Ecto neural progenitor cell (in vitro differentiated cells): ENCODE results near the gene SPOCK1.

Experiments
- DNase-seq: peaks from one replicate; pipeline ENCODE4 v3.0.0-alpha.2; 2018; ENCODE audit warnings: low spot score

SPOCK1 gene

DNA sequence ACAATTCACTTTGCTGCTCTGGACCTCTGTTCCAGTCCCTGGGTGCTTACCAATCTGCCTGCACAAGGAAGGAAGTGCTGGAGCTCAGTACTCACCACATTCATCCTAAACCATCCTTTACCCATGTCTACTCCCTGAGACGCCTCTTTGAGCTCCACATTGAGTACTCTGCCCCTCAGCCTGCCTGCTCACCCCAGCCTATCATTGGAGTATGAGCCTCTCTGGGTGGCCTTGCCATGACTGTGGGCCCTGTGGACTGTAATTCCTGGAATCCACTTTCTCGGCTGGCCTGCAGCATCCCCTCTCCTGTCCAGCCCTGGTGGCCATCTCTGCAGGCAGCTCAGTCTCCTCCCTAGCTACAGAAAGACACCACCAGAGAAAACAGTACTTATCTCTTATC, 428.6 kb downstream of the SPOCK1 start:
- no peak for DNase-seq

DNA sequence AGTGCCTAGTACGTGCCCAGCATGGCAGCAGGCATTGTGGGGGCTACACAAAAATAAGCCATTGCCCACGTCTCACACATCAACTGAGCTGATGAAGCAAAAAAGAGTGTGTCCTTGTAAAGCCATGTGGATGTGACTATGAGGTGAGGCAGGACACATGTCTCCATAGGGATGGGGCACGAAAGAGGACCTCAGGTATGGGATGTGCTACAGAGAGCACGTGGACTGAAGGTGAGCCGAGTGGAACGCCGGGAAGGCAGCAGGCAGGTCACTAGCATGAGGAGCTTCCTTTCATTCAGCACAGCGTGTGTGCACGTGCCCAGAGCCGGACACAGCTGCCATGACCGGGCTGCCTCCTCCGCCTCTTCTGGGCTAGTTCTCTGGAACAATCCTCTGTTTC, 429.8 kb downstream of the SPOCK1 start:
- DNase-seq, result no peak

DNA sequence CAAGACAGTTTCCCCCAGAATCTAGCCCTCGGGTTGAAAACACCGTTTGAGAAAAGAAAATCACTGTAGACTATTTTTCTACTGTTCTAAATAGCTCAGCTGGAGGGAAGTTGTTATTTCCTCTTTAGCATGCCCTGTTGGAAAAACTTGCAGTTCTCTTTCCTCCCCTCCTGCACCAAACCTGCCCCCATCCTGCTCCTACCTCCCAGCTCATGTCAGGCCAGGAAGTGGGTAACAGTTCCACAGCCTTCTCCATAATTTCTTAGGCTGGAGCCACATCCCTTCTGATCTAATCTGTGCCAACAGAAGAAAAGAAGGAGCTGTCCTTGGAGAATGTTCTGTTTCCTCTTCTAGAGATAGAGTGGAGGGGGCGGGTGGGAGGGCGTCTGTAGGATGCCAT, 437.7 kb downstream of the SPOCK1 start:
- DNase-seq, result no peak

DNA sequence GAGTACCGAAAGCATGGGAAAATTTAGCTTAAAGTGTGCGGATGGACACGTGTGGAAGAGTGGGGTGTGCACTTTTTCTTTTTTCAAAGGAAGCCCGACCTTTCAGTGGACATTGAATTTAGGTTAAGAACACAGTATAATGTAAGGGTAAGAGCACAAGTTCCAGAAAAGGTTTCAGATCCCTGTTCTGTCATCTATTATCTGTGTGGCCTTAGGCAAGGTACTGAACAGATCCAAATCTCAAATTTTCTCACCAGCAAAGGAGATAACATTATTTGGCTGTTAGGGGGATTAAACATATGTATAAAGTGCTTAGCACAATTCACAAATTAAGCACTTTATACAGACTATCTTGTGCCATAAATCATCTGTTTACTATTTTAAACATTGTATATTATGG, 441.0 kb downstream of the SPOCK1 start:
- no peak for DNase-seq

DNA sequence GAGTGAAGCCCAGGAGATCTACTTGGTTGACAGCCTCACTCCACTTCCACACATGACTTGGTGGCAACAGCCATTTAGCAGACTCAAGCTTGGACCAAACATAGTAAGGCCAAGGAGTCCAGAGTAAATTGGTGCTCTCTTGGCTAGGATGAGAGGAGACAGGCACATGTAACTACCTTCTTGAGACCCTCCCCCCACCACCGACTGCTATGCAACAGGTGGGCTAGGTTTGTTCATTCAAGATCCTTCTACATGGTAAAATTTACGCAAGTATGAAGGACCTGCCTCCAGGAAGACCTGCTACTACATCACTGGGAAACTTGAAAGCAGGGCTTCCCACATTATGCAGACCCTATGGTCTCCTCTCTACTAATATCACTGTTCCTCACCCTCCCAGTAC, 442.4 kb downstream of the SPOCK1 start:
- no peak for DNase-seq

DNA sequence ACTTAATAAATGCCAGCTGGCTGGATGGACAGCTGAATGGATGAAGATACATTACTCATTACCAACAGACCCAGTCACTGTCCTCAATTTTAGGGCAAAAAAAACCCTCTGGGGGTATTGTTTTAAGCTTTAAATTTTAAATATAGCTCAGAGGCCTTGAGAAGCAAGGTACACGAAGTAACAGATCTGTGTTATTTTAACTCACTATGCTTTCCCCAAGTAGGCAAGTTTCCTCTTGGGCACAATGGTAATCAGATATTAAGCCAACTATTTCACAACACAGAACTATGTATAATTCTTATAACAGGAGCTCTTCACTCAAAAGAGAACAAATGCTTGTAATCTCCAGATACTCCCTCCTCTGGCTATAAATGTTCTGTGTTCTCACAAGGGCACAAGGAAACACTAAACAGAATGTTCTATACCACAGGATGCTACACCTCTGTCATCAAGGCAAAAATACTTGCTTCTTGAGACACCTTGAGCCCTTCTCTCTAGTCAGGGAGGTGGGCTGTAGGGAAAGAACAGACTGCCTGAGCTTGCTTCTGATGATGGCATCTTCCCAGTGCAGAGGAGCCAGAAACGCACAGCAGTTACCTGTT, 443.8 kb downstream of the SPOCK1 start:
- no peak for DNase-seq

DNA sequence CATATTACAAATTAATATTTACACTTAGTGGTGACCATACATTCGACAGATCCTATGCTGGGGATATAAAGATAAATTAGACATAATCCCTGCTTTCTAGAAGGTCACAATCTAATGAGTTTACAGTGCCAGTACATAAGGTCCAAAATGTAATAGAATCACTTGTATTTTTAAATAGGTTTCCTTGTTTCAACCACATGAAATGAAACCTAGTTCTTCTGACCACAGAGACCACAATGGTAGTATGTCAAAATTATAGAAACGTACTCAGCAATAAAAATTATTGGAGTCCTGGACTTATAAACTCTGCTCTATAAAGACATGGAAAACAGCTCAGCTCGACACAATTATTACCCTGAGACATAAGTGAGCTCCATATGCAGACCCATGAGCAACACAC, 444.3 kb downstream of the SPOCK1 start:
- DNase-seq, result no peak

DNA sequence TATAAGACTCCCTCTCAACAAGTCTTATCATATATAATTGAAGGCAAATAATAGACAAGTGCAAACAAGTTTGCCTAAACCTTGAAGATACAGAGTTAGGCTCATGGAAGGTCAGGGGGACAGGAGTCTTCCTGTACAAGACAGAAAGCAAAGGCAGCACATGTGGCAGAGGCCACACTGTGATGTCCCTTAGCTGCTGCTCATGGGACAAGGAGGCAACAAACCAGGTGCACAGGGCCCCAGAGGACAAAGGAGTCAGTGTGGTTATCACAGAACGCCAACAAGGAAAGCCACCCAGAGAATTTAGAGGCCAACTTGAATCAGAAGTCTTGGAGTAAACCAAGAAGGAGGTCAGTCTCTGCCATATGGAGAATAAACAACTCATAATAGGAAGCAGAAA, 444.8 kb downstream of the SPOCK1 start:
- no peak for DNase-seq

DNA sequence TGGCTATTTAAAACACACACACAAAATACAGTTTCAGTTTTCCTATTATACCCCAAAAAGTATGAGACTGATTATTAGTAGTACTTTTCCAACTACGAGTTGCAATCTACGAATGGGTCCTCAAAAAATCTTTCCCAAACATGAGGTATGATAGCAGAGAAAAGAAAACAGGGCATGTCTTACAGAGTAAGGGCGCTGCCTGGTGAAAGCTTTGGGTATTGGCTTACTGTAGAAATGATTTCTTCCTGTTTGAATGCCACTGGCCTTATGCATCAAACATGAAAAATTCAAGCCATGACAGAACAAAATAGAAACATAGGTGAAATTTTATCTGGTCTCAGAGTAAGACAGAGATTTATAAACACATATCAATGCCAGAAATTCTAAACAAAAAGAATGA, 448.0 kb downstream of the SPOCK1 start:
- no peak for DNase-seq

DNA sequence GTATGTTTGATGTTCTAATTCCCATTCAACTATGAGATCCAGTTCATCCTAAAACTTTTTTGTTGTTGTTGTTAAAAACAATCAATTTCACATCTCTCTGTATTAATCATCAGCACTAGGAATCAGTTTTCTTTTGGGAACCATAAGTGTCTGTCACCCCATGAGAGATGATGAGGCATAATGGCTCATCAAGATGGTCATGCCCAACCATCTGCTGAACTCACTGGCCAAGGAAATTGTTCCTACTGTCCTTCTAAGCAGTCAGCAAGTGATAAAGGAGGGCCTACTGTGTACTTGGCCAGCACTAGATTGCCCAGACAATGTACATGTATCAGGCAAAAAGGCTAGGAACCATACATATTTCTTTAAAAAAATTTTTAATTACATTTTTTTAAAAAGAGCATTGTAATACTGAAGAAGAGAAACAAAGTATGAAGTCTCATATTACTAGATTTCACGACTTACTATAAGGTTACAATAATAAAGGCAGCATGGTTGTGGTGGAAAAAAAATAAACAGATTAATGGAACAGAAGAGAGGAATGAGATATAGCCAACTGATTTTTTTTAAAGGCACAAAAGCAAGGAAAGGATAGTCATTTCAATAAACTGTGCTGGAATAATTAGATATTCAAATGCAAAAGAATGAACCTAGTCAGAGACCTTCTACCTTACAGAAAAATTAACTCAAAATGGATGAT, 458.3 kb downstream of the SPOCK1 start:
- no peak for DNase-seq

DNA sequence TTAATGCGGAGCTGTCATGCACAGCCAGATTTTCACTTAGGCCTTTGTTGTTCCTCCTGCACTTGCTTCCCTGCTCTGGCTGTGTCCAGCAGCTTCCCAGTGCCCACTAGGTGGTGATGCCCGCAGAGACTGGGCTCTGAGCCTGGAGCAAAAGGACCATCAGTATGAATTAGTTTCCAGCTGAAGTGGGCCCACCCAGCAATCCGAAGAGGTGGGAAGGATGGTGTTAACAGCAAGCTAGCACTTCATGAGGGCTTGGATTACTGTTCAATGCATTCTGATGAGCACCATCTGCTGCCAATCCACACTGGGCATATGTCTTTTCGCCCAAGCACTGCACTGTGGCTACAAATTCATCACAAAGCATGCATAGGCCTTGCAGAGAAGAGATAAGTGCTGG, 459.1 kb downstream of the SPOCK1 start:
- no peak for DNase-seq

DNA sequence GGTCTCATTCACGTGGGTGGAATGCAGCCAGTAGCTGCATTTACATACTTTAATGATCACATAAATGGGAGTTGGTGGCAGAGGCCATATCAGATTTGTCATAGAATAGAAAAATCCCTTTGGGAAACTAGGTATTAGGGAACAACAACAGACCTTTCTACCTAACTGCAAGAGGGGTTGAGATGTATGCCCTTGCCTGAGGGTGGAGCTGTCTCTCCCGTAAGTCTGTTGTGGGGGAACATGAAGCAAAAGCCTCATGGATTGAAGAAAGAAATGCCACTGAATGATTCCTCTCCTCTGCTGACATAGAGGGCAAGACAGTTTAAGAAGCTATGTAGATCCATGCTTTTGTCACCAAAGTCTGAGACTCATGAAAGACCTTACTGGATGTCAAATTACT, 461.3 kb downstream of the SPOCK1 start:
- no peak for DNase-seq

DNA sequence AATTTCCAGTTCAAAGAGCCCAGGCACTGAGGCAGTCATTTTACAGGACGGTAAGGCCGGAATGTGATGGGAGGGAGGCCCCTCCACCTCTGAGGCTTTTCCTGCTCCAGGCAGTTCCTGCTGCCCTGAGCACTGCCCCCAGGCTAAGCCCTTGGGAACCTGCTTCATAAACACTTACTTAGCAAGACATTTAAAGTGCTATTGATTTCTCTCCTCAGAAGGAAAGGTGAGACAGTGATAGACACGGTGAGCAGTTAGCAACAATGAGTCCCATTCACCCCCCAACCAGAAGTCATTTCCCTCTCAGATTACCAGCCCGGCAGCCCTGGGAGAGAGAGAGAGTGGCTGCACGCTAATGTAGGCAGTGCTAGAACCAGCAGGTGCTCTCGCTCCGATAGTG, 462.5 kb downstream of the SPOCK1 start:
- DNase-seq, result peak; percentile 57

DNA sequence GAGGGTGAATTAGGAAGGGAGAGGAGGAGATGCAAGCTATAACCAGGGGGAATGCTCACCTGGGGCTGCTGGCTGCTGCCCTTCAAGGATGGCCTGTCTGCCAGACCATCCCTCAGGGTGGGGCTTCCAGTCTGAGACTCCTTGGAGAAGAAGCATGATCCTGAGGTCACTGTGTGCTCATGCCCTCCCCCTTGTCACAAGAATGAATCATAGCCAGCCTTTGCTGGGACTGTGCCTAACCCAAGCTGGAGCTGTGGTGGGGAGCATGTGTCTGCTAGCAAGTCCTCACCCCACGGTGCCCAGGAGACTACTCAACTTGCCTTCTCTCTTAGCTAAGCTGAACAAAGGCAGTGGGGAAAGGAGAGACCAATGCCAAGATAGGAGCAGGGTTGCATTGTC, 463.6 kb downstream of the SPOCK1 start:
- no peak for DNase-seq

DNA sequence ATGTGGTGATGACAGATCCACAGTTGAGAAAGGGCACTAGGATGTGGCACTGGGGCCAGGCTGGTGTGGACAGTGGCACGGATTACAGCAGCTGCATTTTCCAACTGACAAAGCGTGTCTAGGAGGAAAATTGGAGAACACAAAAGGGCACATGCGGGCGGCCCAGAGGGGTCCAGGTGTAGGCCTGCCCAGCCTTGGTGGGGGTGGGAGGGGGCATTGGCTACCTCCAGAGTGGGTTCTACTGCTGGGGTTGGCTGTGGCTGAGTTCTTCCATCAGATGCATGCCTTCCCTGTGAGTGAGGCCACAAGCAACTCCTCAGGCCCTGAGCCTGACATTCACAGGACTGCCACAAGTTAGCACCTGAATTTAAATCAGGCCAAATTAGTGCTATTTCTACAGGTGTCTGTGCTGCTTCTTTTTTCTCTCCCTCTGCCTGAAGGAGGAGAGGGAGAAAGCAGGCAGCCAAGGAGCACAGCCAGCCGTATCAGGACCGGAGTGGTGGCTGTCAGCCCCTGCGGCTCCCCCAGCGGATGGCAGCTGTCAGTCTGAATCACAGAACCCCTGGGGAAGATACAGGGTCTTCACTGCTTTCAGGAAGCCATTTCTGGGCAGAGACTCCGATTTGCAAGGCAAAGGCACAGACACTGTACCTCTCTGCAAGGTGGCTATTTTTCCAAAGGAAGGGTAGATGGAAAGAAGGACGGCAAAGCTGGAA, 464.2 kb downstream of the SPOCK1 start:
- no peak for DNase-seq

DNA sequence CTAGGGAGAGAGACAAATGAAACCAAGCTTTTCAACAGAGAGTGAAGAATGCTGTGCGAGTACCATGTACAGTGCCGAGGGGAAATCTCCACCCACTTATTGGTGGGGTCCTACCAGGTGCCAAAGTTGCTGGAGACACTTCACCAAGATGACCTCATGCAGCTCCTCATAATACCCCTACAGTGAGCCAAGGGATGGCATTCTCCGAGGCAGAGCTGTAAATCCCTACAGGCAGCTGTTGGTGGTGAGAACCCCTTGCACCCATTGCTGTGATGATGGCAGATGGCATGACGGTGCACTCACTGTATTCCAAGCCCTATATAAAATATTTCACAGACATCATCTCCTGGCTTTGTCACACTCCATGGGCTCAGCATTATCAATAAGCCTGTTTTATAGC, 464.9 kb downstream of the SPOCK1 start:
- DNase-seq, result no peak

DNA sequence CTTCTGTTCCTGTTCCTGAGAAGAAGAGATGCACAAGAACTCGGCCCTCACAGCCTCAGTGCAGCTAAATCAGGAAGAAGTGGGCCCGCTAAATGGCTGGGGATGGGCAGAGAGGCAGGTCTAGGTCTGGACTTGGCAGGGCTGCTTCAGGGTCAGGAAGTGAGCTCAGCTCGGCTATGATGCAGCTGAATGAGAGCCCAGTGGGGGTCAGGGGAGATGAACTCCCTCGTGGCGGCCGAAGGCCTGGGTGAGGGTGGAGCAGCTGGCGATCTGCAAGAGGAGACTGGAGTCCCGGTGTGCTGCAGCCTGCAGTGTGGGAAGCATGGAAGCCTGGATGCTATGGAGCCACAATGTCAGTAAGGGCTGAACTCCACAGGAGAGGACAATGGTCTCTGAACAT, 466.2 kb downstream of the SPOCK1 start:
- DNase-seq, result no peak

DNA sequence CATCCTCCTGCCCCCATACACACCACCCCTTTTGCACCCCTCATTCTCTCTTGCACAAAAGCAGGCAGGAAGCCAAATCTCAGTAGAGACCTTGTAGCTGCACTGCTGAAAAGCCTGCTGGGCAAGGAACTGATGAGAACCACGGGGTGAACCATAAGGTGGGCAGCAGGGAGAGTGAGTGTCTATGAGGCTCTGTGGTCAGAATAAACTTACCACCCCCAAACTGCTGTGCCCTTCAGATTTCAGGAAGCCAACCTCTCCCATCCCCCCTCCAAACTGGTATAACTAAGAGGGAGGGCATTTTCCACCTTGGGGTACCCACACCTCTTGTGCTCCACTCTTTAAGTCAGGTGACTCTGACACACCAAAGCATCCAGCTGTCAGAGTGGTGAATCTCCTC, 471.4 kb downstream of the SPOCK1 start:
- no peak for DNase-seq

DNA sequence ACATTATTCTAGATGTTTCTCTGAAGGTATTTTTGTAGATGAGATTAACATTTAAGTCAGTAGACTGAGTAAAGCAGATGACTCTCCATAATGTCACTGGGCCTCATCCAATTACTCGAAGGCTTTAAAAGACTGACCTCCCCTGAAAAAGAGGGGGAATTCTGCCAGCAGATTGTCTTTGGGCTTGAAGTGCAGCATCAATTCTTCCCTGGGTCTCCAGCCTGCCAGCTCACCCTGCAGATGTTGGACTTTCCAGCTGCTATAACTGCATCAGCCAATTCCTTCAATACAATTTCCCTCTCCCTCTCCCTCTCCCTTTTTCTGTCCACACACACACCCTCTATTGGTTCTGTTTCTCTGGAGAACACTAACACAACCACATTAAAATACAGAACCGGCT, 472.8 kb downstream of the SPOCK1 start:
- no peak for DNase-seq

DNA sequence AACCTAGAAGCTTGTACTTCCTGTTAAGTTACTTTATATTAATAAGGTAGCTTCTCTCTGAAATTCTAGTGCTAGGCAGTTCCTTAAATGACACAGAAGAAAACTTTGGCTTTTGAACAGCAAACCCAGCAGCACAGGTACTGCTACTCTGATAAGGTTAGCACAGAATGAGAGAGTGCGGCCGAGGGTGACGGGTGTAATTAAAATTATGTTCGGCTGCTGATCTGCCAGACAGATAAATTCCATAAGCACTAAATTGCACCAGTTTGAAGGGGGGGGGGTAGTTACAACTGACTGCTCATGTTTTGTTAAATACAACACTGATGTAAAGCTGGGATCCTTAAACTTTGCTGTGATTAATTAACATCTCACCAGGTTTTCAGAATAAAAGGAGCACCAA, 475.1 kb downstream of the SPOCK1 start:
- no peak for DNase-seq

DNA sequence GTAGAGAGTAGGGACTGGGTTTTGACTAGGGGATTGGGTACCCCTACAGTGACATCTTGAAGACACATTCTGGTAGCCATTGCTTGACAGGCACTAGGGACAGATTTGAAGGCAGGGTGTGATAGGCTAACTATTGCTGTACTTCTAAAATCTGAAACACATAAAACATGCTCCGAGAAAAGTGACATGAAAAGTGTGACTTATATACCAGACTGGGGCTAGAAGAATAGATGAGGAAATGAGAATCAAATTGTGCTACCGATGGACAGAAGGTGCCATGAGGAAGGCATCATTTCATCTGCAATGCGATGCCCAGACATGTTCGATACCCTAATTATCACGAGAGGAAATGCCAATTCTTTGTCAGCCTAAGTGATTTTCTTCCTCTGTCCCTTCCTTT, 475.8 kb downstream of the SPOCK1 start:
- DNase-seq, result no peak

DNA sequence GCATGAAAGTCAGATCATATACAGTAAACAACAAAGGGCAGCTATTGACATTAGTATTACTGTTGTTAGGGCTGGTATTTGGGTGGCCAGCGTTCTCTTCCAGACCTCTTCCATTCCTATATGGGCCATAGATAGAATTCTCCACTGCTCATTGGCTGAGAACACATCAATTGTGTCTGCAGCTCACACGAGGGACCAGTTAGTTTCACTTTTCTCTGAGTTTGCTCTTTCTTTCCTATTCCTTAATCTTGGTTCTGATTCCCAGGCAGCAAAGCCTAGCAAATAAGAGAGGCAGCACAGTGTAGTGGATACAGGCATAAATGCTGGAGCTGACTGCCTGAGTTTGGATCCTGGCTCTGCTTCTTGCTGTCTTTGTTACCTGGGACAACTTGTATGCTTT, 476.4 kb downstream of the SPOCK1 start:
- DNase-seq, result no peak

DNA sequence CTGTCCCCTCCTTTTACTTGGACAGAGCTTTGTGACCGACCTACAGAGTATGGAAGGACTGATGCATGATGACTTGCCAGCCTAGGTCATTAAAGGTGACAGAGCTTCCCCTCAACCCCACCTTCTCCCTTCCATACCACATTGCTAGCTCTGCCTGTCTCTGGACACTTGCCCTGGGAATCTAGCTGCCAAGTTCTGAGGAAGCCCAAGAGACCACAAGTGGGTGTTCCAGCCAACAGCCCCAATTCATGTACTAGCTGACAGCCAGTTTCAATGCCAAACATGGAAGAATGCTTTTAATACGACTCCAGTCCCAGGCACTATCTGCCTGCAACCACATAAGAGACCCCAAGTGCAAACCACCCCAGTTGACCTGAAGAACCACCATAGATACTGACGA, 477.1 kb downstream of the SPOCK1 start:
- no peak for DNase-seq

DNA sequence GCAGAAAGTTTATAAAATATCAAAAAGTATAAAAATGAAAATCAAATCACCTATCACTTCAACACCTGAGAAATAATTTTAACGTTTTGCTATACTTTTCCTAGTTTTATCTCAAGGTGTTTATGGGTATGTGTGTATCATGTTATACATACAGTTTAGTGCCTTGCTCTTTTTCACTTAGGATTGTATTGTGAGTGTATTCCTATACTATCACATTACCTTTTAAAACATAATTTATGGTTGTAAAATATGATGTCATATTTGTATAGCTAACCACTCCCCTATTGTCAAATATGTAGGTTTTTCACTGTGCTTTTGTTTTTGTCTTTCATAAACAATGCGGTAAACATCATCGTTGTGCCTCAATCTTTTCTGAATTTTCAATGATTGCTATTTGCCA, 479.9 kb downstream of the SPOCK1 start:
- DNase-seq, result no peak
